Activated T-helper 1 cell treated with anti-CD3 and anti-CD28 coated beads, Interleukin-2, amount 50 U/mL, for 16 hours (primary cell): Measurements from ENCODE around the gene FBXL13.
"Not testable (repeated sequence)": the region's sequence is repeated elsewhere in the genome, so short reads cannot be mapped to it uniquely, and the experiment has no call there.

Experiments used
- DNase-seq, 2 donors: peaks; one replicate each; pipeline ENCODE4 v3.0.0-alpha.2; 2020; ENCODE audit warnings: low read depth in 1 of 2, low spot score in 1 of 2

Gene FBXL13

GRCh38 chr7:102864958-102865357, 209.6 kb downstream of the FBXL13 start:
- DNase-seq = no peak

GRCh38 chr7:102860351-102860811, 214.2 kb downstream of the FBXL13 start:
- no peak for DNase-seq

- DNase-seq = no peak
Measured at GRCh38 chr7:102859799-102860125, 214.8 kb downstream of the FBXL13 start.

- DNase-seq = no peak
Measured at GRCh38 chr7:102859084-102859798, 215.4 kb downstream of the FBXL13 start.

GRCh38 chr7:102856036-102856435, 218.6 kb downstream of the FBXL13 start:
- no peak for DNase-seq

- no peak for DNase-seq
Measured at GRCh38 chr7:102849538-102849937, 225.1 kb downstream of the FBXL13 start.

- no peak for DNase-seq
Measured at GRCh38 chr7:102849079-102849478, 225.5 kb downstream of the FBXL13 start.

GRCh38 chr7:102845346-102845745, 229.2 kb downstream of the FBXL13 start:
- no peak for DNase-seq

- DNase-seq = no peak
Measured at GRCh38 chr7:102843850-102844249, 230.7 kb downstream of the FBXL13 start.

GRCh38 chr7:102842284-102842683, 232.3 kb downstream of the FBXL13 start:
- no peak for DNase-seq

- no peak for DNase-seq
Measured at GRCh38 chr7:102841290-102841689, 233.3 kb downstream of the FBXL13 start.

GRCh38 chr7:102840404-102840803, 234.2 kb downstream of the FBXL13 start:
- DNase-seq = no peak

- not testable (repeated sequence) for DNase-seq
Measured at GRCh38 chr7:102838572-102839101, 236.0 kb downstream of the FBXL13 start.

- DNase-seq = no peak
Measured at GRCh38 chr7:102837802-102838201, 236.8 kb downstream of the FBXL13 start.

- DNase-seq = no peak
Measured at GRCh38 chr7:102836977-102837376, 237.6 kb downstream of the FBXL13 start.

- DNase-seq = no peak
Measured at GRCh38 chr7:102836191-102836919, 238.2 kb downstream of the FBXL13 start.

GRCh38 chr7:102834999-102835398, 239.6 kb downstream of the FBXL13 start:
- DNase-seq = no peak

GRCh38 chr7:102834466-102834865, 240.1 kb downstream of the FBXL13 start:
- DNase-seq = no peak

- no peak for DNase-seq
Measured at GRCh38 chr7:102833343-102833742, 241.3 kb downstream of the FBXL13 start.

GRCh38 chr7:102832674-102833073, 241.9 kb downstream of the FBXL13 start:
- no peak for DNase-seq

GRCh38 chr7:102830197-102830596, 244.4 kb downstream of the FBXL13 start:
- no peak for DNase-seq

- DNase-seq = no peak
Measured at GRCh38 chr7:102829075-102829474, 245.5 kb downstream of the FBXL13 start.
